HG02973 (cell line): ENCODE results near the gene GOLGA6B.
"Not testable (repeated sequence)": the region's sequence is repeated elsewhere in the genome, so short reads cannot be mapped to it uniquely, and the experiment has no call there.

Experiments
- ATAC-seq: cut with Tn5 transposase; IDR thresholded peaks from one replicate; pipeline ENCODE4 v1.9.1; 2021; ENCODE audit warnings: moderate library complexity; ENCODE audit not compliant: unreplicated experiment

The GOLGA6B gene

DNA sequence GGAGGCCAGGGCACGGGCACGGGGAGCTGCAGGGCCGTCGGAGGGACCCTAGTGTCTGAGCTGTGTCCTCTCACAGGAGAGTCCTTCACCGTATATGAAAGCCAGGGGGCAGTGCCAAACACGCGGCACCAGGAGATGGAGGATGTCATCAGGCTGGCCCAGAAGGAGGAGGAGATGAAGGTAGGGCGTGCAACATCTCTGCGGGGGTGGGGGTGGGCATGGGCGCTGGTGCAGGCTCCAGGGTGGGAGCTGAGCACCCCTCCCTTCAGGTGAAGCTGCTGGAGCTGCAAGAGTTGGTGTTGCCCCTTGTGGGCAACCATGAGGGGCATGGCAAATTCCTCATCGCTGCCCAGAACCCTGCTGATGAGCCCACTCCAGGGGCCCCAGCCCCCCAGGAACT, 11.2 kb downstream of the GOLGA6B start:
- ATAC-seq = not testable (repeated sequence)

DNA sequence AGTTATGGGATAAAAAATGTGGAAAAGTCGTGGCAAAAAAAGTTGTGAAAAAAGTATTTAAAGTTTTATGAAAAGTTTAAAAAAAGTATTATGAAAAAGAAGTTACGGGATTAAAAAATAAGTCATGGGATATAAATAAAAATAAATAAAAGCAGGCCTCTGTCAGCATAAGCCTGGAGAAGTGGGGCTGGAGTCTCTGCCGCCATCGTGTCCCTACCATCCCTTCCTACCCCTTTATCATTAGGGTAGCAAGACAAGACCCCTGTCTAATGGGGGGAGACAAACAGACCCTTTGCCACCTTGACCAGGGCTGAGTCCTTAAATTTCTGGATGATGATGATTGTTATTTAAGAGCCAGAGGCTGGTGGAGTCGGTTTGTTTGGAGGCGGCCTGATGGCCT, 15.3 kb downstream of the GOLGA6B start:
- ATAC-seq = not testable (repeated sequence)

DNA sequence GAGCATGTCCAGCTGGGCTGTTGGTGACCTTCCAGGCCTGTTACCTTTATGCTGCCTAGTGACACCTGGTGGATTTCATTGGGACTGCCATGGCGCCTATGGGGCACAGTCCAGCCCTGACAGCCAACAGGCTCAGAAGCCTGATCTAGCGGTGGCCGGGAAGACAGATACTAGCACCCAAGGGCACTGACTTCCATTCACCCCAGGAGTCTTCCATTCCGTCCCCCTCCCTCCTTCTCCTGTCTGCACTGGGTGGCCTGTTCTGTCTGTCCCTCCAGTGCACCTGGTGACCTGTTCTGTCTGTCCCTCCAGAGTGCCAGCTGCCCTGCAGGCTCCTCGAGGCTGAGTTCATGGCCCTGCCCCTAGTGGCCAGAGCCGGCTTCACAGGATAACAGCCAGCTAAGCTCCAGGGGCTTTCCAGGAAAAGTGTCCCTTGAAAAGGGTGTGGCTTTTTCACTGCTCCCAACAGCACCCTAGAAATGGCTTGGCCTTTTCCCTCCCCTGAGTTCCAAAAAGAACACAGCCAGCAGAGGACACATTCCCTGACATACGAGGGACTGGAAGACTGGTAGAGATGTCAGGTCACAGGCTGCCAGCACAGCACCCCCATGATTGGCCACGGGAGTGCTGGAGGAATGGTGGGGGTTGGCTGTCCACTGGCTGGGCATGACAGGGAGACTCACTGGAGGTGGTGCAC, 16.3 kb downstream of the GOLGA6B start:
- peak; percentile 84 for ATAC-seq

DNA sequence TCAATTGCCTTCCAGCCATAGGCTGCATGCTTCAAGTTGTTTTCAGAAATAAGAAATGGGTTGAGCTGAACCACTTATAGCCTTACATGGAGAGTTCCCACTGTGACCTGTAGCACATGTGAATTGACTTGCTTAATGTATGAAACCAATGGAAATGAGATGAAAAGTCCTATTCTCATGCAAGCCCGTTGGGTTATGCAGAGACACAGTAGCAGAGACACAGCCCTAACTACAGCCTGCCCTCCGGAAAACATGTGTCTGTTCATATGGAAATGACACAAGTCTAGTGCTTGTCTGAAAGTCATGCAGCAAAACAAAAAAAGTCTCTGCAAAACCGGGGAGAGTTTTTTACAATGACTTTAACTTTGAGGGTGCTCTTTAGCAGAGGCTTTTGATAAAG, 17.0 kb downstream of the GOLGA6B start:
- ATAC-seq = no peak

DNA sequence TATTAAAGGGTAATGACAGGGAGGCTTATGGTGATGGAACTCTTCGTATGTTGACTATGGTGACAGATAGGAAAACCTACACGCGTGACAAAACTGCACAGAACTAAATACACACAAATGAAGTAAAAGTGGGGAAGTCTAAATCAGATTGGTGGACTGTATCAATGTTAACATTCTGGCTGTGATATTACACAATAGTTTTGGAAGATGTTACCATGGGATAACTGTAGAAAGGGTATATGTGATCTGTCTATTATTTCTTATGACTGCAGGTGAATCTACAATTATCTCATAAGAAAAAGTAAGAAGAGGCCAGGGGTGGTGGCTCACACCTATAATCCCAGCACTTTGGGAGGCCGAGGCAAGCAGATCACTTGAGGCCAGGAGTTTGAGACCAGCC, 22.3 kb downstream of the GOLGA6B start:
- ATAC-seq = no peak

DNA sequence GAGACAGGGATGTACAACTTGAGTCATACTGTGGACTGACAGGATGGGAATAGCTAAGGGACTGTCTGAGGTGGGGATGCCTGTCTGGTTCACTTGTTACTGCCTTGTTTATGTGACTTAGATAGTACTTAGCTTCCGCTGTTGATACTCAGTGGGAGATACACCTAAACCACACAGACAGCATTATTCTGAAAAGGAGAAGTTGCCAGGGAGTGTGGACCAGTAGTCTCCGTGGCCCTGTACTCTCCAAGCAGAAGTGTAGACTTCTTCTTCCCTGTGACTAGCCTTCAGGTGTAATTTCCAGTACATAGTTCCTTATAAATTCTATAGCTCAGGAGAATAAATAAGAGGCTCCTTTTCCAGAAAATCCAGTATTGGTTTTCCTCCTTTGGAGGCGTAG, 26.4 kb downstream of the GOLGA6B start:
- no peak for ATAC-seq

DNA sequence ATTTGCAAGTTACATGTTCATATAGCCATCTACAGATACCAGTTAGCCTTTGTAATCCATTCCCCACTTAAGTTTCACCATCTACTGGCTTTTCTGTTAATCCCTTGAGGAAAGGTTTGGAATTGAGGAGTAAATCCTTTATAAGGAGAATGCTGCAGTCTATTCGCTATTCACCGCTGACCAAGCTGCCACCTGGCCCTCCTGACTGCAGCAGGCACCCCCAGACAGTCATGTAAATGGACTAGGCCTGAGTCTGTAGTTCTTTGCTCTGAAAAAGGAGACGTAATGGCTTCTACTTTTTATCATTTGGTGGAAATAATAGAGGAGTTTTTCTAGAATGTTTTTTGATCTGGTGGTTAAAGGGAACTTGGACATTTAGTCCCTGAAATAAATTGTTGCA, 28.3 kb downstream of the GOLGA6B start:
- no peak for ATAC-seq

DNA sequence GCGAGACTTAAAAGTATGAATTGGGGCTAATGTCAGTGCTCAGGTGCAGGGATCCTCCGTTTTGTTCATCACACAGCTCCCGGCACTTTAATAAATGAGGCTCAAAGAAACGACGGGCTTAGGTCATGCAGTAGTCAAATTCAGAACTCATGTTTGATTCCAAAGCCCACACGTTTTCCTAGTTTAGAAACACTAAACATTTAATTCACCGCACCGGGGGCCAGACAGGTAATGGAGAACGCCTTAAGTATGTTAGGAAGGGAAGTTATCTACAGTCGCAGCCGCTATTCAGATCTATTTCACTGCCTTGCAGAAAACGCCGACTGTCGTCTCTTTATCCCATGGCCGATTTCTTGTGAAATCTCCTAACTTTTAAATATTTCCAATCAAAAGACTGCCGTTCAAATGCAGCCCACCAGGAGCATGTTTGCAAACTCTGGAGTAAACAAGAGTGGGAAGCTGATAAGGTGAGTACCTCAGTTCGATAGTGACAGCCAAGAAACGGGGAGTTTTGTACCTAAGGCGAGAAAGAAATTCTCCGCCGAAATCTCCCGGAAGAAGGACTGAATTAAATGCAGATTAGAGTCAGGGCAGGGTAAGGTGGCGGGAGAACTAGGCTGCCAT, 30.9 kb downstream of the GOLGA6B start:
- no peak for ATAC-seq

DNA sequence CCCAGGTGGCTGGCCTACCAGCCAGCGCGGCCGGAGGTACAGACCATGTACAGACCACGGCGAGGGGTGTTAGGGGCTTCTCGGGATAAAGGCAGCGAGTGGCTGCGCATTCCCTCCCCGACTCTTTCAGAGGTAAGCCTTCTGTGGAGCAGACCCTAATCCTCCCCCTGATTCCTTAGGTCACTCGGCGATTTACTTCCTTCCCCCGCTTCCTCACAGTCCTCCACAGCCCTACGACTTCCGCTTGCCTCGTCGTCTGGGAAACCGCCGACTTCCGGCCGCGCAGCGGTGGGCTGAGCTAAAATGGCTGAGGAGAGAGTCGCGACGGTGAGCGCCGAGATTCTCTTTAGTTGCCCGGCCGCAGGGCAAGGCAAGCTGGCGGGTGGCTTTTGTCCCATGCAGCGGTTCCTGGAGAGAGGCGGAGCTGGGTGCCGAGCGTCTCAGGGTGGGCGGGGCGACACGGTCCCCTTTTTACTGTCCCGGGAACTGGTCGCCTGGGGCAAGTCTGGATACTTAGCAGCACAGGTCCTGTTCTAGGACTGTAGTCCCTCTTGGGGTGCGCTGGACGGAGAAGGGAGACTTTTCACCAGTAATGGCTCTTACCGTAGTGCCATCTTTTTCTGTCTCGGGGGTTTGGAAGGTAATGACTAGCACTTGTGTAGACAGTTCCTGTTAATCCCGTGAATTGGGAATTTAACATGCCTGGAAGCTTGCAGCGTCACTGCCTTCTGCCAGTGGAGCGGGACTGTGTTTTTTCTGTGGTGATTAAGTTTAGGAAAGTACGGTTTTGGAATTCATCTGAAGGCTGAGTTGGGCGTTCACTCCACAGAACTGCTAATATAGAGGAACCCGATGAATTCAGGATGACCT, 31.7 kb downstream of the GOLGA6B start, which contains the start of the genes BBS4 and HIGD2B:
TSS of gene BBS4 (plus strand) at position 283 of the 870 bp plus-strand sequence. CDS start at position 304, 21 bp downstream.
TSS of gene HIGD2B (minus strand) at position 258 of the 870 bp plus-strand sequence. CDS start 9,808 bp downstream, outside the sequence.
- ATAC-seq = peak; percentile 95

DNA sequence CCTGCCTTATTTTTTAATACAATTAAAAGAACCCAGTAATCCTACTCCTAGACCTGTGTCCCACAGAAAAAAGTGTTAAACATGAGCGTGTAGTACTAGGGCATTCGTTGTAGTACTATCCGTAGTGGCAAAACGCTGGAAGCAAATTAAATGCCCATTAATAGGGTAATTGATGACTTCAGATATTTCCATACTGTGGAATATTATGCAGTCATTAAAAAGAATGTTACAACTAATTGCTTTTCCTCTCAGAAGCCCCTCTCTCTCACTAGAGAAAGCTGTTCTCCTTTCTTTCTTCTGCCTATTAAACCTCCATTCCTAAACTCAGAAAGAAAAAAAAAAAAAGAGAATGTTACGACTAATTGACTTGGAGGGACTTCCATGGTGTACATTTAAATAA, 34.2 kb downstream of the GOLGA6B start:
- no peak for ATAC-seq

DNA sequence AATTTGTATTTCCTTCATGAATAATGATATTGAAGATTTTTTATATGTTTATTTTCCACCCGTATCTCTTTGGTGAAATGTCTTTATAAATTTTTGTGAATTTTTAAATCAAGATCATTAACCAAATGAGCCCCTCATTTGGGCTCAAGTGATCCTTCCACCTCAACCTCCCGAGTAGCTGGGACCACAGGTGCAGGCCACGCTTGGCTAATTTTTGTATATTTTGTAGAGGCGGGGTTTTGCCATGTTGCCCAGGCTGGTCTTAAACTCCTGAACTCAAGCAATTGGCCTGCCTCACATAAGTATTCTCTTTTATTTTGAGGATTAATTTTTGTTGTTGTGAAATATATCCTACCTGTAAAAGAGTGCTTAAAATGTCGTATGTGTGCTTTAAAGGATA, 36.4 kb downstream of the GOLGA6B start:
- no peak for ATAC-seq

DNA sequence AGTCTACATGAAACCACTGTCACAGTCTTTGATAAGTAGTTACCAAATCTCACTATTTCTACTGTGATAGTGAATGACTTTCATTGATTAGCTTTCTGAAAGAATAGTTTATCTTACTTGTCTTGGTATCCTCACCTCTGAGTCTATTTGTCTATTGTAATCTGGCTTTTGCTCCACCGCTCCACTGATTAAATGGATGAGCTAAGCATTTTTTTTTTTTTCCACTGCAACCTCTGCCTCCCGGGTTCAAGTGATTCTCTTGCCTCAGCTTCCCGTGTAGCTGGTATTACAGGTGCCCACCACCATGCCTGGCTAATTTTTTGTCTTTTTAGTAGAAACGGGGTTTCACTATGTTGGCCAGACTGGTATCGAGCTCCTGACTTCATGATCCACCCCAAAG, 44.4 kb downstream of the GOLGA6B start:
- ATAC-seq = no peak

DNA sequence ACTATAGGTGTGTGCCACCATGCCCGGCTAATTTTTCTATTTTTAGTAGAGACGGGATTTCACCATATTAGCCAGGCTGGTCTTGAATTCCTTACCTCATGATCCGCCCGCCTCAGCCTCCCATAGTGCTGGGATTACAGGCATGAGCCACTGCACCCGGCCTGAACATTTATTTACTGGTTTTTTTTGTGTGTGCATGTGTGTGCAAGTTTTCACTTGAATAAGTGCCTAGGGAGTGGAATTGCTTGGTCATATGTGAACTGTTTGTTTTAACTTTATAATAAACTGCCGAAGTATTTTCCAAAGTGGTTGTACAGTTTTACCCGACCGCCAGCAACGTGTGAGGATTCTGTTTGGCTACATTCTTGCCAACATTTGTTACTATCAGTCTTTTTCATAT, 45.6 kb downstream of the GOLGA6B start:
- ATAC-seq = no peak

DNA sequence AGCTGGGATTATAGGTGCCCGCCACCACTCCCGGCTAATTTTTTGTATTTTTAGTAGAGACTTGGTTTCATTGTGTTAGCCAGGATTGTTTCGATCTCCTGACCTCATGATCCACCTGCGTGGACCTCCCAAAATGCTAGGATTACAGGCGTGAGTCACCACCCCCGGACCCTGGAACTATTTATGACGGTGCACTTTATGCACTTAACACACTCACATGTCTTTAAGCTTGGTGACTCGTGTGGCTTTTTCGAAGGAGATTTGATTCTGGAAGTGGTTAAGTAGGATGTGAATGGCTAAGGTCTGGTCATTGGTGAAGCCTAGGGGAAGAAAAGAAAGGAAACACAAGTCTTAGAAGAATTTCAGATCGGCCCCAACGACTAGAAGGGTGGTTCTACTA, 51.8 kb downstream of the GOLGA6B start:
- no peak for ATAC-seq

DNA sequence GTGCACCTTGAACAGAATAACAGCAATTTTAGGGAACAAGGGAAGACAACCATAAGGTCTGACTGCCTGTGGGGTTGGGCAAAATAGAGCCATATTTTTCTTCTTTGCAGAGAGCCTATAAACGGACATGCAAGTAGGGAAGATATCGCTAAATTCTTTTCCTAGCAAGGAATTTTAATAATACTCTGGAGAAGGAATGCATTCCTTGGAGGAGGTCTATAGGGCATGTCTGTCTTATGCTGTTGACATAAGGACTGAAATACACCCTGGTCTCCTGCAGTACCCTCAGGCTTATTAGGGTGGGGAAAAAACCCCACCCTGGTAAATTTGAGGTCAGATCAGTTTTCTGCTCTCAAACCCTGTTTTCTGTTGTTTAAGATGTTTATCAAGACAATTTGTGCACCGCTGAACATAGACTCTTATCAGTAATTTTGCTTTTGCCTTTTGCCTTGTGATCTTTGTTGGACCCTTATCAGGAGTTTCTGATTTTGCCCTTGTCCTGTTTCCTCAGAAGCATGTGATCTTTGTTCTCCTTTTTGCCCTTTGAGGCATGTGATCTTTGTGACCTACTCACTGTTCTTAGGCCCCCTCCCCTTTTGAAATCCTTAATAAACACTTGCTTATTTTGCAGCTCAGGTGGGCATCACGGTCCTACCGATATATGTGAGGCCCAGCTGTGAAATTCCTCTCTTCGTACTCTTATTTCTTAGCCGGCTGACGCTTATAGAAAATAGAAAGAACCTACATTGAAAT, 54.2 kb downstream of the GOLGA6B start:
- ATAC-seq = not testable (repeated sequence)
